Skeletal muscle satellite cell (primary cell): ENCODE data around the gene USP17L10. TPM values are rescaled to one million over a fixed set of nuclear protein-coding genes. Genes with fewer than 3 reads are reported as not detected.
"Not testable (repeated sequence)": the region's sequence is repeated elsewhere in the genome, so short reads cannot be mapped to it uniquely, and the experiment has no call there.

ENCODE experiments used
- H3K27me3 ChIP-seq: 2 replicates; pipeline ENCODE4 v1.7.0; 2013; ENCODE audit warnings: low read length; ENCODE audit not compliant: control insufficient read depth, insufficient read depth
- H3K36me3 ChIP-seq: 2 replicates; pipeline ENCODE4 v1.7.0; 2013; ENCODE audit warnings: mild to moderate bottlenecking, control low read depth, low read length; ENCODE audit not compliant: insufficient read depth
- H3K4me1 ChIP-seq: 2 replicates; pipeline ENCODE4 v1.7.0; 2013; ENCODE audit warnings: low read length; ENCODE audit not compliant: control insufficient read depth, insufficient read depth
- H3K4me2 ChIP-seq: 2 replicates; pipeline ENCODE4 v1.7.0; 2013; ENCODE audit warnings: mild to moderate bottlenecking, low read length
- H3K4me3 ChIP-seq: 2 replicates; pipeline ENCODE4 v1.7.0; 2013; ENCODE audit warnings: low read length
- H3K9ac ChIP-seq: 2 replicates; pipeline ENCODE4 v1.7.0; 2013; ENCODE audit warnings: mild to moderate bottlenecking, low read depth, low read length, moderate library complexity
- H3K9me3 ChIP-seq: replicated peaks from 2 replicates; pipeline ENCODE4 v1.7.0; 2013; ENCODE audit warnings: mild to moderate bottlenecking, control low read depth, low read length
- total RNA-seq: library from RNA; depleted of rRNA; stranded (reverse); fragments of >200 nt; gene quantifications from 2 replicates; pipeline ENCODE4 v1.2.3, GENCODE V29; 2012; rRNA removed

USP17L10 gene
- total RNA-seq, result not detected in 2 replicates

- not testable (repeated sequence) for H3K4me2 ChIP-seq, H3K4me3 ChIP-seq, H3K4me1 ChIP-seq, H3K27me3 ChIP-seq, H3K9me3 ChIP-seq, H3K36me3 ChIP-seq, H3K9ac ChIP-seq
Measured at GRCh38 chr4:9210357-9210756, at the start of gene USP17L10. TSS of gene USP17L10 (plus strand) at chr4:9210657. CDS start at chr4:9210657, 0 bp downstream.

GRCh38 chr4:9165990-9166389 is 44.5 kb upstream of the USP17L10 start:
- not testable (repeated sequence) for H3K36me3 ChIP-seq, H3K4me1 ChIP-seq, H3K4me3 ChIP-seq, H3K9ac ChIP-seq, H3K9me3 ChIP-seq, H3K4me2 ChIP-seq, H3K27me3 ChIP-seq

- H3K27me3 ChIP-seq, H3K4me2 ChIP-seq, H3K4me1 ChIP-seq, H3K4me3 ChIP-seq, H3K9me3 ChIP-seq, H3K9ac ChIP-seq, H3K36me3 ChIP-seq: not testable (repeated sequence)
Measured at GRCh38 chr4:9169791-9170459, 40.5 kb upstream of the USP17L10 start, which contains the start of gene FAM90A26. TSS of gene FAM90A26 (plus strand) at chr4:9170409. CDS start at chr4:9173173, 2,764 bp downstream.

GRCh38 chr4:9214701-9215100 is 4.2 kb downstream of the USP17L10 start:
- H3K9ac ChIP-seq, H3K4me1 ChIP-seq, H3K36me3 ChIP-seq, H3K27me3 ChIP-seq, H3K9me3 ChIP-seq, H3K4me2 ChIP-seq, H3K4me3 ChIP-seq: not testable (repeated sequence)

GRCh38 chr4:9215105-9215504 is 4.6 kb downstream of the USP17L10 start, which contains the start of gene USP17L11:
TSS of gene USP17L11 (plus strand) at chr4:9215405. CDS start at chr4:9215405, 0 bp downstream.
- H3K4me1 ChIP-seq, H3K27me3 ChIP-seq, H3K4me3 ChIP-seq, H3K9ac ChIP-seq, H3K4me2 ChIP-seq, H3K36me3 ChIP-seq, H3K9me3 ChIP-seq: not testable (repeated sequence)

- not testable (repeated sequence) for H3K9ac ChIP-seq, H3K36me3 ChIP-seq
Measured at GRCh38 chr4:9219852-9220251, 9.4 kb downstream of the USP17L10 start, which contains the start of gene USP17L12. TSS of gene USP17L12 (plus strand) at chr4:9220152. CDS start at chr4:9220152, 0 bp downstream.

GRCh38 chr4:9224596-9224995 is 14.1 kb downstream of the USP17L10 start, which contains the start of gene USP17L13:
TSS of gene USP17L13 (plus strand) at chr4:9224896. CDS start at chr4:9224896, 0 bp downstream.
- H3K4me1 ChIP-seq, H3K27me3 ChIP-seq, H3K9me3 ChIP-seq, H3K36me3 ChIP-seq, H3K4me2 ChIP-seq, H3K9ac ChIP-seq, H3K4me3 ChIP-seq: not testable (repeated sequence)

More at GRCh38 chr4:9219852-9220251, 9.4 kb downstream of the USP17L10 start, which contains the start of gene USP17L12:
- not testable (repeated sequence) for H3K4me3 ChIP-seq, H3K4me2 ChIP-seq, H3K27me3 ChIP-seq, H3K9me3 ChIP-seq, H3K4me1 ChIP-seq

GRCh38 chr4:9230249-9230648 is 19.8 kb downstream of the USP17L10 start:
- not testable (repeated sequence) for H3K4me2 ChIP-seq, H3K4me1 ChIP-seq, H3K27me3 ChIP-seq, H3K9me3 ChIP-seq, H3K9ac ChIP-seq, H3K36me3 ChIP-seq, H3K4me3 ChIP-seq

GRCh38 chr4:9234085-9234484 is 23.6 kb downstream of the USP17L10 start, which contains the start of gene USP17L15:
TSS of gene USP17L15 (plus strand) at chr4:9234385. CDS start at chr4:9234385, 0 bp downstream.
- H3K4me2 ChIP-seq, result not testable (repeated sequence)

GRCh38 chr4:9238461-9238860 is 28.0 kb downstream of the USP17L10 start:
- not testable (repeated sequence) for H3K9ac ChIP-seq, H3K4me3 ChIP-seq, H3K27me3 ChIP-seq, H3K4me1 ChIP-seq, H3K36me3 ChIP-seq, H3K9me3 ChIP-seq, H3K4me2 ChIP-seq

More at GRCh38 chr4:9234085-9234484, 23.6 kb downstream of the USP17L10 start, which contains the start of gene USP17L15:
- H3K4me1 ChIP-seq, H3K36me3 ChIP-seq, H3K27me3 ChIP-seq, H3K9ac ChIP-seq, H3K9me3 ChIP-seq, H3K4me3 ChIP-seq: not testable (repeated sequence)

GRCh38 chr4:9243579-9243978 is 33.1 kb downstream of the USP17L10 start, which contains the start of gene USP17L17:
TSS of gene USP17L17 (plus strand) at chr4:9243879. CDS start at chr4:9243879, 0 bp downstream.
- H3K4me3 ChIP-seq, H3K9ac ChIP-seq, H3K9me3 ChIP-seq, H3K4me1 ChIP-seq, H3K36me3 ChIP-seq, H3K27me3 ChIP-seq, H3K4me2 ChIP-seq: not testable (repeated sequence)
